GM21723 (cell line): ENCODE data around the gene TCF12.
"Not testable (repeated sequence)": the region's sequence is repeated elsewhere in the genome, so short reads cannot be mapped to it uniquely, and the experiment has no call there.

Experiments
- ATAC-seq: cut with Tn5 transposase; IDR thresholded peaks from one replicate; pipeline ENCODE4 v1.9.1; 2021; ENCODE audit warnings: mild to moderate bottlenecking, moderate library complexity; ENCODE audit not compliant: unreplicated experiment

The TCF12 gene

GRCh38 chr15:56972426-56972825 is 54.0 kb downstream of the TCF12 start:
- no peak for ATAC-seq

GRCh38 chr15:56973463-56973862 is 55.0 kb downstream of the TCF12 start:
- no peak for ATAC-seq

- no peak for ATAC-seq
These were observed 58.8 kb downstream of the TCF12 start for GRCh38 chr15:56977232-56977631.

- ATAC-seq: no peak
These were observed 60.6 kb downstream of the TCF12 start for GRCh38 chr15:56978898-56979662.

GRCh38 chr15:56980473-56980872 is 62.0 kb downstream of the TCF12 start:
- ATAC-seq: no peak

GRCh38 chr15:56981160-56981559 is 62.7 kb downstream of the TCF12 start:
- ATAC-seq: no peak

- ATAC-seq: no peak
These were observed 64.5 kb downstream of the TCF12 start for GRCh38 chr15:56982987-56983386.

- no peak for ATAC-seq
These were observed 66.4 kb downstream of the TCF12 start for GRCh38 chr15:56984681-56985481.

- no peak for ATAC-seq
These were observed 67.4 kb downstream of the TCF12 start for GRCh38 chr15:56985856-56986255.

GRCh38 chr15:56987286-56987685 is 68.8 kb downstream of the TCF12 start:
- no peak for ATAC-seq

GRCh38 chr15:56988219-56988618 is 69.8 kb downstream of the TCF12 start:
- no peak for ATAC-seq

GRCh38 chr15:56989411-56989924 is 71.0 kb downstream of the TCF12 start:
- ATAC-seq: no peak

- ATAC-seq: no peak
These were observed 72.6 kb downstream of the TCF12 start for GRCh38 chr15:56991017-56991416.

GRCh38 chr15:56992725-56993124 is 74.3 kb downstream of the TCF12 start:
- ATAC-seq: no peak

GRCh38 chr15:56994280-56994679 is 75.8 kb downstream of the TCF12 start:
- no peak for ATAC-seq

GRCh38 chr15:56996093-56996492 is 77.6 kb downstream of the TCF12 start:
- no peak for ATAC-seq

- no peak for ATAC-seq
These were observed 78.5 kb downstream of the TCF12 start for GRCh38 chr15:56996746-56997470.

GRCh38 chr15:57003418-57003817 is 85.0 kb downstream of the TCF12 start:
- no peak for ATAC-seq

- no peak for ATAC-seq
These were observed 86.8 kb downstream of the TCF12 start for GRCh38 chr15:57005244-57005643.

- ATAC-seq: not testable (repeated sequence)
These were observed 89.4 kb downstream of the TCF12 start for GRCh38 chr15:57007797-57008196.

- no peak for ATAC-seq
These were observed 92.3 kb downstream of the TCF12 start for GRCh38 chr15:57010724-57011123.
